WTC11 (cell line): Measurements from ENCODE around the gene STARD8. TPM values are rescaled to one million over a fixed set of nuclear protein-coding genes. Genes with fewer than 3 reads are reported as not detected.

Experiments
- ATAC-seq: fragments of 200-7000 bp; cut with Tn5 transposase; 2 replicates; pipeline ENCODE4 v1.10.0; 2021; ENCODE audit warnings: mild to moderate bottlenecking, moderate library complexity
- CTCF ChIA-PET: fragments of 300-600 bp; sonication (Branson Sonifier 250); formaldehyde crosslinking; loops from one replicate; lab custom pipeline; 2021; ENCODE audit warnings: antibody characterized with exemption; lab: Charles Lee
- POLR2A ChIA-PET: fragments of 350-600 bp; sonication (Branson Sonifier 250); formaldehyde crosslinking; loops from one replicate; lab custom pipeline; 2021; ENCODE audit warnings: antibody characterized with exemption; lab: Charles Lee
- DNase-seq: peaks from one replicate; pipeline ENCODE4 v3.0.0; 2021; ENCODE audit warnings: low spot score
- H3K27ac Mint-ChIP-seq: 2 replicates; pipeline ENCODE4 v1.8.0; 2021; ENCODE audit warnings: mixed read lengths
- H3K27me3 Mint-ChIP-seq: 2 replicates; pipeline ENCODE4 v1.8.0; 2021; ENCODE audit warnings: low read depth, mild to moderate bottlenecking, moderate library complexity, mixed read lengths
- H3K36me3 Mint-ChIP-seq: 2 replicates; pipeline ENCODE4 v1.8.0; 2021; ENCODE audit warnings: mixed read lengths
- H3K4me1 Mint-ChIP-seq: 2 replicates; pipeline ENCODE4 v1.8.0; 2022; ENCODE audit warnings: mixed read lengths
- H3K4me3 Mint-ChIP-seq: 2 replicates; pipeline ENCODE4 v1.8.0; 2021; ENCODE audit warnings: mild to moderate bottlenecking, moderate library complexity, mixed read lengths
- H3K9me3 Mint-ChIP-seq: 2 replicates; pipeline ENCODE4 v1.8.0; 2021; ENCODE audit warnings: mixed read lengths
- AR ChIP-seq: fragments of 250-450 bp; sonication (Bioruptor Pico); IDR thresholded peaks from 2 replicates; pipeline ENCODE4 v1.9.0; 2021; ENCODE audit warnings: mild to moderate bottlenecking
- ATF3 ChIP-seq: sonication (generic); formaldehyde crosslinking; conservative IDR thresholded peaks from 2 replicates; pipeline ENCODE4 v1.8.1; 2022; ENCODE audit warnings: mild to moderate bottlenecking, missing genetic modification reagents
- ATF6 ChIP-seq: sonication (generic); formaldehyde crosslinking; IDR thresholded peaks from 2 replicates; pipeline ENCODE4 v1.8.1; 2023; ENCODE audit warnings: mild to moderate bottlenecking, missing genetic modification reagents
- CBFB ChIP-seq: sonication (generic); formaldehyde crosslinking; IDR thresholded peaks from 2 replicates; pipeline ENCODE4 v1.8.1; 2022; ENCODE audit warnings: mild to moderate bottlenecking, low read depth, missing genetic modification reagents
- CDX4 ChIP-seq: fragments of 250-450 bp; sonication (Bioruptor Pico); IDR thresholded peaks from 2 replicates; pipeline ENCODE4 v1.9.0; 2021; ENCODE audit warnings: moderate library complexity, mild to moderate bottlenecking, inconsistent platforms, borderline replicate concordance
- EMX1 ChIP-seq: fragments of 250-450 bp; sonication (Bioruptor Pico); IDR thresholded peaks from 2 replicates; pipeline ENCODE4 v1.8.0; 2021; ENCODE audit warnings: mild to moderate bottlenecking
- ETV6 ChIP-seq: sonication (generic); formaldehyde crosslinking; IDR thresholded peaks from 2 replicates; pipeline ENCODE4 v1.8.1; 2022; ENCODE audit warnings: mild to moderate bottlenecking, missing genetic modification reagents
- FOXK1 ChIP-seq: sonication (generic); formaldehyde crosslinking; IDR thresholded peaks from 2 replicates; pipeline ENCODE4 v1.8.0; 2022; ENCODE audit warnings: mild to moderate bottlenecking, moderate library complexity, missing genetic modification reagents
- FOXP4 ChIP-seq: sonication (generic); formaldehyde crosslinking; IDR thresholded peaks from 2 replicates; pipeline ENCODE4 v1.8.0; 2022; ENCODE audit warnings: mild to moderate bottlenecking, missing genetic modification reagents
- GRHL2 ChIP-seq: fragments of 250-450 bp; sonication (Bioruptor Pico); IDR thresholded peaks from 2 replicates; pipeline ENCODE4 v1.8.0; 2022; ENCODE audit warnings: mild to moderate bottlenecking, moderate library complexity; ENCODE audit not compliant: insufficient replicate concordance, severe bottlenecking
- GTF2I ChIP-seq: fragments of 250-450 bp; sonication (Bioruptor Pico); conservative IDR thresholded peaks from 2 replicates; pipeline ENCODE4 v1.4.0; 2021; ENCODE audit warnings: mild to moderate bottlenecking
- JAZF1 ChIP-seq: fragments of 250-450 bp; sonication (Bioruptor Pico); IDR thresholded peaks from 2 replicates; pipeline ENCODE4 v1.9.0; 2021; ENCODE audit warnings: moderate library complexity, mild to moderate bottlenecking, inconsistent platforms
- NR1H2 ChIP-seq: sonication (generic); formaldehyde crosslinking; IDR thresholded peaks from 2 replicates; pipeline ENCODE4 v1.9.0; 2021; ENCODE audit warnings: mild to moderate bottlenecking, moderate library complexity, missing genetic modification reagents
- OVOL2 ChIP-seq: fragments of 250-450 bp; sonication (Bioruptor Pico); IDR thresholded peaks from 2 replicates; pipeline ENCODE4 v1.9.0; 2021; ENCODE audit warnings: mild to moderate bottlenecking, borderline replicate concordance
- TEAD4 ChIP-seq: sonication (generic); formaldehyde crosslinking; IDR thresholded peaks from 2 replicates; pipeline ENCODE4 v1.8.0; 2022; ENCODE audit warnings: mild to moderate bottlenecking, missing genetic modification reagents
- ZBTB21 ChIP-seq: sonication (generic); formaldehyde crosslinking; IDR thresholded peaks from 2 replicates; pipeline ENCODE4 v1.8.1; 2023; ENCODE audit warnings: mild to moderate bottlenecking, missing genetic modification reagents, borderline replicate concordance
- ZNF138 ChIP-seq: sonication (generic); formaldehyde crosslinking; conservative IDR thresholded peaks from 2 replicates; pipeline ENCODE4 v1.8.1; 2022; ENCODE audit warnings: mild to moderate bottlenecking, moderate library complexity, missing genetic modification reagents
- ZNF396 ChIP-seq: fragments of 250-450 bp; sonication (Bioruptor Pico); IDR thresholded peaks from 2 replicates; pipeline ENCODE4 v1.8.0; 2021; ENCODE audit warnings: mild to moderate bottlenecking, moderate library complexity, borderline replicate concordance
- ZNF416 ChIP-seq: fragments of 250-450 bp; sonication (Bioruptor Pico); IDR thresholded peaks from 2 replicates; pipeline ENCODE4 v1.9.0; 2021; ENCODE audit warnings: mild to moderate bottlenecking, inconsistent platforms
- ZNF425 ChIP-seq: fragments of 250-450 bp; sonication (Bioruptor Pico); conservative IDR thresholded peaks from 2 replicates; pipeline ENCODE4 v1.9.0; 2021; ENCODE audit warnings: mild to moderate bottlenecking
- ZNF512 ChIP-seq: sonication (generic); formaldehyde crosslinking; IDR thresholded peaks from 2 replicates; pipeline ENCODE4 v1.8.1; 2022; ENCODE audit warnings: missing genetic modification reagents, borderline replicate concordance
- total RNA-seq: library from RNA; stranded (reverse); gene quantifications from 3 replicates; pipeline ENCODE4 v1.2.3, GENCODE V29; 2021

STARD8 gene
- total RNA-seq, 1 experiment from 2014 or later = 8.5 TPM

- H3K4me3 Mint-ChIP-seq = no peak overlapping the region
- no peak overlapping the region for H3K27ac Mint-ChIP-seq
- DNase-seq = no peak
- ChIA-PET CTCF (no interaction called here), POLR2A (no interaction called here)
- H3K27me3 Mint-ChIP-seq = no peaks in the 10 kb centered on the region
- no peak for ATAC-seq
- TF ChIP-seq ZBTB21 (no peak), ZNF425 (CRISPR knock-in tag) (no peak), GTF2I (CRISPR knock-in tag) (no peak), JAZF1 (CRISPR knock-in tag) (no peak), TEAD4 (CRISPR knock-in tag) (no peak), AR (no peak), FOXP4 (CRISPR knock-in tag) (no peak), ATF3 (CRISPR knock-in tag) (no peak), ETV6 (CRISPR knock-in tag) (no peak)
- no peaks in the 10 kb centered on the region for H3K36me3 Mint-ChIP-seq
- no peaks in the 10 kb centered on the region for H3K9me3 Mint-ChIP-seq
- no peaks in the 10 kb centered on the region for H3K4me1 Mint-ChIP-seq
Observed at GRCh38 chrX:68634649-68635227, 12.7 kb upstream of the STARD8 start.

- Mint-ChIP-seq H3K4me3 (no peak overlapping the region), H3K36me3 (no peaks in the 10 kb centered on the region), H3K27ac (no peak overlapping the region), H3K4me1 (no peaks in the 10 kb centered on the region), H3K27me3 (peaks cover under 1% of the 10 kb centered on the region; the same call in 1 of the 2 replicates), H3K9me3 (no peaks in the 10 kb centered on the region)
- TF ChIP-seq FOXK1 (CRISPR knock-in tag) (no peak), TEAD4 (CRISPR knock-in tag) (no peak), CBFB (CRISPR knock-in tag) (no peak), NR1H2 (no peak), ZNF138 (CRISPR knock-in tag) (no peak), EMX1 (CRISPR knock-in tag) (no peak)
- DNase-seq = no peak
- POLR2A ChIA-PET = no interaction called here
- no peak for ATAC-seq
- CTCF ChIA-PET = no interaction called here
Observed at GRCh38 chrX:68640661-68641060, 6.8 kb upstream of the STARD8 start.

- DNase-seq (no peak), ATAC-seq (no peak)
- H3K27ac Mint-ChIP-seq = no peak overlapping the region
- peaks cover 11% of the 10 kb centered on the region for H3K27me3 Mint-ChIP-seq
- no peaks in the 10 kb centered on the region for H3K9me3 Mint-ChIP-seq
- POLR2A ChIA-PET = no interaction called here
- CTCF ChIA-PET = no interaction called here
- H3K36me3 Mint-ChIP-seq = no peaks in the 10 kb centered on the region
- no peak overlapping the region for H3K4me3 Mint-ChIP-seq
- peaks cover 11% of the 10 kb centered on the region for H3K4me1 Mint-ChIP-seq
- TF ChIP-seq ATF6 (CRISPR knock-in tag) = no peak
- no peak for TF ChIP-seq TEAD4 (CRISPR knock-in tag)
- TF ChIP-seq ZNF416 (CRISPR knock-in tag) = no peak
- TF ChIP-seq GRHL2 (CRISPR knock-in tag) = no peak
- no peak for TF ChIP-seq ZNF396 (CRISPR knock-in tag)
- no peak for TF ChIP-seq OVOL2
- no peak for TF ChIP-seq CDX4 (CRISPR knock-in tag)
- no peak for TF ChIP-seq ZNF512
Observed at GRCh38 chrX:68644861-68645260, 2.6 kb upstream of the STARD8 start.
